HCT116 (cell line): ENCODE measurements around the gene SCUBE2. TPM values are rescaled to one million over a fixed set of nuclear protein-coding genes. Genes with fewer than 3 reads are reported as not detected.

Experiments
- ATAC-seq: fragments of 200-7000 bp; cut with Tn5 transposase; 2 replicates; pipeline ENCODE4 v1.9.1; 2020; ENCODE audit warnings: mild to moderate bottlenecking, moderate library complexity
- BruUV-seq: library from RNA; stranded (reverse); fragments of 400-500 nt; replicated peaks from 2 replicates; lab custom pipeline; 2021; lab: Mats Ljungman, UMichigan
- CTCF ChIA-PET: fragments of 300-600 bp; sonication (Branson Sonifier 250); formaldehyde crosslinking; loops from one replicate; lab custom pipeline; 2021; ENCODE audit warnings: antibody characterized with exemption; lab: Charles Lee
- POLR2A ChIA-PET: fragments of 300-600, 350-600 bp; sonication (Branson Sonifier 250); formaldehyde crosslinking; loops from one replicate; lab custom pipeline; 2021; ENCODE audit warnings: antibody characterized with exemption; lab: Charles Lee
- RAD21 ChIA-PET, 2 experiments: fragments of 300-600 bp; sonication (Branson Sonifier 250); formaldehyde crosslinking; loops; one replicate each; lab custom pipeline; 2023; ENCODE audit warnings: low total read pairs in 2 of 2; ENCODE audit not compliant: uncharacterized antibody in 2 of 2, unreplicated experiment in 2 of 2, low non-redundant PET in 1 of 2; lab: Charles Lee
- DNase-seq: peaks from one replicate; pipeline ENCODE4 v3.0.0-alpha.2; 2010; ENCODE audit warnings: low read depth, low spot score
- H2AFZ ChIP-seq: fragments of 200-600 bp; shearing (Covaris generic), sonication (generic); 2 replicates; pipeline ENCODE4 v1.6.1; 2017; ENCODE audit warnings: low read depth, mixed run types, mixed read lengths, antibody characterized with exemption, low read length; ENCODE audit not compliant: poor library complexity, severe bottlenecking
- H3K27ac ChIP-seq: 2 replicates; pipeline ENCODE4 v1.5.1; 2012; ENCODE audit warnings: low read depth, low read length
- H3K27me3 ChIP-seq: fragments of 200-600 bp; sonication (generic); 2 replicates; pipeline ENCODE4 v1.6.1; 2016; ENCODE audit warnings: mixed run types, low read length, mixed read lengths; ENCODE audit not compliant: insufficient read depth
- H3K36me3 ChIP-seq, 2 experiments: fragments of 200-500 bp in 1 of 2; fragments of 200-600 bp in 1 of 2; sonication (Bioruptor generic) in 1 of 2; sonication (generic) in 1 of 2; 2 replicates each; pipeline versions ENCODE4 v1.5.1 to v1.6.1; 2014 to 2016; ENCODE audit warnings: low read length in 2 of 2, inconsistent platforms in 1 of 2, mixed read lengths in 1 of 2, mixed run types in 1 of 2; ENCODE audit not compliant: insufficient read depth in 2 of 2, control insufficient read depth in 1 of 2
- H3K4me1 ChIP-seq, 2 experiments: fragments of 200-600 bp in 1 of 2; sonication (generic) in 1 of 2; 2 replicates each; pipeline versions ENCODE4 v1.5.1 to v1.6.1; 2012 to 2017; ENCODE audit warnings: low read length in 2 of 2, inconsistent platforms in 1 of 2, mild to moderate bottlenecking in 1 of 2, mixed read lengths in 1 of 2, mixed run types in 1 of 2, moderate library complexity in 1 of 2; ENCODE audit not compliant: insufficient read depth in 2 of 2, control insufficient read depth in 1 of 2
- H3K4me2 ChIP-seq: fragments of 200-600 bp; sonication (generic); 2 replicates; pipeline ENCODE4 v1.6.1; 2017; ENCODE audit warnings: mixed run types, low read length, mixed read lengths
- H3K4me3 ChIP-seq, 2 experiments: fragments of 200-600 bp in 1 of 2; sonication (generic) in 1 of 2; replicated peaks in 1 of 2; 2 replicates each; pipeline ENCODE4 v1.5.1; 2011 to 2016; ENCODE audit warnings: low read length in 2 of 2, control low read depth in 1 of 2, low read depth in 1 of 2, mild to moderate bottlenecking in 1 of 2, mixed read lengths in 1 of 2, mixed run types in 1 of 2
- H3K79me2 ChIP-seq: fragments of 200-600 bp; sonication (generic); 2 replicates; pipeline ENCODE4 v1.6.1; 2017; ENCODE audit warnings: mild to moderate bottlenecking, mixed run types, low read length, moderate library complexity, mixed read lengths; ENCODE audit not compliant: insufficient read depth
- H3K9ac ChIP-seq: fragments of 200-600 bp; sonication (generic); 2 replicates; pipeline ENCODE4 v1.6.1; 2016; ENCODE audit warnings: low read length, mixed read lengths
- H3K9me2 ChIP-seq: fragments of 200-600 bp; sonication (generic), shearing (Covaris generic); 2 replicates; pipeline ENCODE4 v1.6.1; 2017; ENCODE audit warnings: mixed run types, mild to moderate bottlenecking, moderate library complexity; ENCODE audit not compliant: insufficient read depth
- H3K9me3 ChIP-seq, 2 experiments: fragments of 200-500 bp in 1 of 2; fragments of 200-600 bp in 1 of 2; sonication (Bioruptor generic) in 1 of 2; sonication (generic) in 1 of 2; 2 replicates each; pipeline ENCODE4 v1.6.1; 2014 to 2017; ENCODE audit warnings: low read length in 2 of 2, mixed read lengths in 2 of 2, inconsistent platforms in 1 of 2, low read depth in 1 of 2, mild to moderate bottlenecking in 1 of 2, mixed run types in 1 of 2, moderate library complexity in 1 of 2; ENCODE audit not compliant: control insufficient read depth in 1 of 2, insufficient read depth in 1 of 2
- H4K20me1 ChIP-seq: fragments of 200-600 bp; sonication (generic), shearing (Covaris generic); 2 replicates; pipeline ENCODE4 v1.6.1; 2017; ENCODE audit warnings: mixed run types, mild to moderate bottlenecking, moderate library complexity; ENCODE audit not compliant: insufficient read depth
- CBX3 ChIP-seq: IDR thresholded peaks from 2 replicates; pipeline ENCODE4 v1.6.1; 2012; ENCODE audit warnings: low read depth
- CEBPB ChIP-seq: IDR thresholded peaks from 2 replicates; pipeline ENCODE4 v1.6.1; 2012; ENCODE audit warnings: low read depth
- EGR1 ChIP-seq: IDR thresholded peaks from 2 replicates; pipeline ENCODE4 v1.6.1; 2012; ENCODE audit warnings: low read depth
- MAX ChIP-seq: IDR thresholded peaks from 2 replicates; pipeline ENCODE4 v1.6.1; 2012
- POLR2AphosphoS5 ChIP-seq: IDR thresholded peaks from 2 replicates; pipeline ENCODE4 v1.6.1; 2011; ENCODE audit warnings: mild to moderate bottlenecking, low read depth, low read length, moderate library complexity
- REST ChIP-seq: IDR thresholded peaks from 2 replicates; pipeline ENCODE4 v1.6.1; 2012; ENCODE audit warnings: low read depth
- SP1 ChIP-seq: IDR thresholded peaks from 2 replicates; pipeline ENCODE4 v1.6.1; 2012; ENCODE audit warnings: low read depth
- TCF7L2 ChIP-seq: IDR thresholded peaks from 2 replicates; pipeline ENCODE4 v1.7.0; 2011; ENCODE audit warnings: borderline replicate concordance, inconsistent platforms; ENCODE audit not compliant: insufficient read depth, insufficient read length; ENCODE audit errors: extremely low read depth
- YY1 ChIP-seq: IDR thresholded peaks from 2 replicates; pipeline ENCODE4 v1.6.1; 2011; ENCODE audit warnings: low read length, low read depth, moderate library complexity, mild to moderate bottlenecking; ENCODE audit not compliant: insufficient replicate concordance; ENCODE audit errors: extremely low read depth
- intact Hi-C: fragments of 100-400 bp; cut with micrococcal nuclease; formaldehyde crosslinking; loops from 2 replicates; pipeline ENCODE4 v1.10.0; 2022
- total RNA-seq: library from RNA; stranded (reverse); gene quantifications from one replicate; pipeline ENCODE4 v1.2.1, GENCODE V29; 2021; ENCODE audit not compliant: unreplicated experiment
- TF ChIP-seq, protein P1 (sequence below): IDR thresholded peaks from 2 replicates; pipeline ENCODE4 v1.6.1; 2012

Gene SCUBE2
- total RNA-seq, 1 experiment from 2014 or later, result 1.3 TPM

DNA sequence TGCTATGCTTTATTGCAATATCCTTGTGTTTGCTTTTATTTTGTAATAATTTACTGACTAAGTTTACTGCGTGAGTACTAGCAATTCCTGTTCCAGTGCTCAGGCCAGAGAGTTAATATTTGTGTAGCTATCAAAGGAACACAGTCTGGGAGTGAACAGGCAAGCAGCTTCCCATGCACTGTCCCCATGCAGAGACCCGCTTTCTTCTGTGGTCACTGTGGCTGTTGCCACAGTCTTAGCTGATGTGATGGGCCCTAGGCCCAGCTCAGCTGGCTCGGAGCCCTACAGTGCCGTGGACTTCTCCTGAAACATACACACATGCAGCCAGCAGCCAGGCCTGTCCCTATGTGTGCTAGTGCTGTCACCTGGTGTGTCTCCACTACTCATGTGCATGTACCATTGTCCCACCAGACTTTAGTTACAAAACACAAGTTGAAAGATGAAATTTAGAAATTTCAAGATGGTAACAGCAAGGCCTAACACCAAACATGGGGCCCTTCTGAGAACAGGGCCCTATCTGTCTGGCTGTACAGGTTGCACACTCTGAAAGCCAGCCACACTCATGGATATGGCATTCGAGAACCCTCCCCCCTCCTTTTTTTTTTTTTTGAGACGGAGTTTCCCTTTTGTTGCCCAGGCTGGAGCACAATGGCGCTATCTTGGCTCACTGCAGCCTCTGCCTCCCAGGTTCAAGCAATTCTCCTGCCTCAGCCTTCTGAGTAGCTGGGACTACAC is 12.3 kb upstream of the SCUBE2 start:
- no TSS peak for BruUV-seq
- ATAC-seq (no peak), DNase-seq (no peak)
- no peaks in the 10 kb centered on the region for H3K27me3 ChIP-seq
- no peak overlapping the region for H2AFZ ChIP-seq
- H3K36me3 ChIP-seq, result no peaks in the 10 kb centered on the region
- CTCF ChIA-PET, result no interaction called here
- RAD21 ChIA-PET, result interaction anchor here in 1 of 2 experiments (0.6 kb wide), 1 partner anchor 434 kb away, joined by 5 read pairs; no protein-coding TSS in a partner anchor
- no peaks in the 10 kb centered on the region for H3K4me1 ChIP-seq
- no peak overlapping the region for H3K4me2 ChIP-seq
- no peaks in the 10 kb centered on the region for H3K9me2 ChIP-seq
- no peaks in the 10 kb centered on the region for H4K20me1 ChIP-seq
- no peaks in the 10 kb centered on the region for H3K79me2 ChIP-seq
- H3K9me3 ChIP-seq, result no peaks in the 10 kb centered on the region
- no peak overlapping the region for H3K9ac ChIP-seq
- no peak overlapping the region for H3K4me3 ChIP-seq
- intact Hi-C loops, result no loop called here
- H3K27ac ChIP-seq, result no peak overlapping the region
- POLR2A ChIA-PET, result no interaction called here
- TF ChIP-seq REST, result no peak
- TF ChIP-seq CBX3, result no peak
- TF ChIP-seq YY1, result no peak
- TF ChIP-seq EGR1, result no peak
- TF ChIP-seq, protein P1, sequence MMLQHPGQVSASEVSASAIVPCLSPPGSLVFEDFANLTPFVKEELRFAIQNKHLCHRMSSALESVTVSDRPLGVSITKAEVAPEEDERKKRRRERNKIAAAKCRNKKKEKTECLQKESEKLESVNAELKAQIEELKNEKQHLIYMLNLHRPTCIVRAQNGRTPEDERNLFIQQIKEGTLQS, result no peak
- TF ChIP-seq CEBPB, result no peak
- no peak for TF ChIP-seq TCF7L2
- TF ChIP-seq MAX, result no peak
- no peak for TF ChIP-seq SP1
- no peak for TF ChIP-seq POLR2AphosphoS5
- TF ChIP-seq, all 23 proteins: peak for 0
